T-helper 2 cell (primary cell): ENCODE measurements around the gene HBA2.
"Not testable (repeated sequence)": the region's sequence is repeated elsewhere in the genome, so short reads cannot be mapped to it uniquely, and the experiment has no call there.

Source experiments
- DNase-seq, 5 experiments: peaks; one replicate each; pipeline versions ENCODE4 v3.0.0 to v3.0.0-alpha.2; 2012 to 2022

Gene HBA2

GRCh38 chr16:175011-175949 lies 2.6 kb downstream of the HBA2 start:
- DNase-seq: no peak

- DNase-seq: not testable (repeated sequence)
These were observed 3.3 kb downstream of the HBA2 start for GRCh38 chr16:176006-176405.

GRCh38 chr16:176477-177382 lies 4.1 kb downstream of the HBA2 start, which contains the start of gene HBA1:
Gene HBA1, plus strand, starts transcription at chr16:176680. Its CDS starts 37 bp downstream, at chr16:176717.
- not testable (repeated sequence) for DNase-seq

- no peak for DNase-seq
These were observed 4.7 kb downstream of the HBA2 start for GRCh38 chr16:177394-177822.

- DNase-seq: no peak
These were observed 5.4 kb downstream of the HBA2 start for GRCh38 chr16:177981-178667.

- DNase-seq: no peak
These were observed 6.0 kb downstream of the HBA2 start for GRCh38 chr16:178668-179015.

GRCh38 chr16:179211-180092 lies 6.8 kb downstream of the HBA2 start:
- DNase-seq: no peak

GRCh38 chr16:180101-180675 lies 7.5 kb downstream of the HBA2 start, which contains the start of gene HBQ1:
Gene HBQ1, plus strand, starts transcription at chr16:180459. Its CDS starts 28 bp downstream, at chr16:180487.
- peak in 1 of 5 experiments; percentile 23 for DNase-seq

- DNase-seq: peak; percentile 70 to 86 (median 77)
These were observed 8.2 kb downstream of the HBA2 start for GRCh38 chr16:180681-181564.

- peak in 1 of 5 experiments; percentile 26 for DNase-seq
These were observed 8.9 kb downstream of the HBA2 start for GRCh38 chr16:181565-182021.

- no peak for DNase-seq
These were observed 10.3 kb downstream of the HBA2 start for GRCh38 chr16:183005-183404.

- DNase-seq: no peak
These were observed 12.5 kb downstream of the HBA2 start for GRCh38 chr16:185213-185612.

GRCh38 chr16:185691-186090 lies 13.0 kb downstream of the HBA2 start:
- DNase-seq: no peak

- no peak for DNase-seq
These were observed 14.7 kb downstream of the HBA2 start for GRCh38 chr16:187330-187729.

GRCh38 chr16:188674-189073 lies 16.0 kb downstream of the HBA2 start:
- peak in 1 of 5 experiments; percentile 51 for DNase-seq

GRCh38 chr16:189604-190186 lies 17.0 kb downstream of the HBA2 start:
- DNase-seq: no peak

- DNase-seq: no peak
These were observed 19.2 kb downstream of the HBA2 start for GRCh38 chr16:191831-192230.

GRCh38 chr16:192686-193085 lies 20.0 kb downstream of the HBA2 start:
- no peak for DNase-seq

- DNase-seq: no peak
These were observed 20.8 kb downstream of the HBA2 start for GRCh38 chr16:193441-193840.

GRCh38 chr16:194516-194915 lies 21.8 kb downstream of the HBA2 start:
- no peak for DNase-seq
